GM19023 (cell line): ENCODE data around the gene WRNIP1.

Source experiments
- ATAC-seq: cut with Tn5 transposase; IDR thresholded peaks from one replicate; pipeline ENCODE4 v1.9.1; 2021; ENCODE audit warnings: mild to moderate bottlenecking, moderate library complexity; ENCODE audit not compliant: unreplicated experiment

WRNIP1 gene

DNA sequence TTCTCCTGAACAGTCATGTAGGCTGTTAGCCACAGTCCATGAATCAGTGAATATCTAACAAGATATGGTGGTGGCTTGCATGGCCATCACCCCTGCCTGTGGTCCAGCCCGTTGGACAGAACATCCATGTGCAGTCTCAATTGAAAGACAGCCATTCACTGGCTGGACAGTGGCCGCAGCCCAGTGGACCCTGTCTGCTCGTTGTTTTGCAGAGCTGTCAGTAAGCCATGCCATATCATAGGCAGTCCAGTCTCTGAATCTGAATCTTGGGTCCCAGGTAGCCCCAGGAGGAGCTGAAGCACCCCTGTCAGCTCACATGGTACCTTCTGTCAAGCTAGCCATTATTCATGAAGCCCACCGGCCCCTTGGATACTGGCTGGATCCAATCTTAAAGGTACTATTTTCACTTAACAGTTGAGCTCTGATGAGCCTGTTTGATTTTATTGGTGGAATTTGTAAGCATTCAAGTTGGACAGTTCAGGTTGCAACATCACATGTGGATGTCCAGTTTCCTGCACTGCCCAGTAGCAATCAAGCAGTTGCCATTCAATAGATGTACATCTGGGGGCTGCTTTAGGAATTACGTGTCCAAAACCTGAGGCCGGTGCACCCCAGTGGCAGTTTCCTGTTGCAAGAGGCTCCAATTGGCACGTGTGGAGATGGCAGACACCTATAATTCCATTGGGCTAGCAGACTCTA lies 38.7 kb downstream of the WRNIP1 start:
- ATAC-seq, result no peak

DNA sequence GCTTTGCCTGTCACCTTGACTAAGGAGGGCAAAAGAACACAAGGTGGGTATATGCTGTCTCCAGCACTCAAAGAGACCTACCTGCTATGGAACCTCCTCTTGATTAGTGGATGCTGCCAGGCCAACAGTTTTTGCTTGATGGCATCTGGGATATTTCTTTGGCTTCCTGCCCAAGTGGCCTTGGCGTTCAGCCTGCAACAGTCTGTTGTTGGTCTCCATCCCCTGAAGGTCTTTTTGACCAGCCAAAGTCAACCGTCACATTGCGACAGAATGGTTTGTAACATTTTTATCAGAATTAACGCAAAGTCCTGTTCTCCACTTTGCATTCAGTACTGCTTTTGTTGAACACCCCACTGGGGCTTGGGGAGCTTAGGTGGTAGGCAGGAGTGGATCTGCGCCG lies 39.3 kb downstream of the WRNIP1 start:
- ATAC-seq, result no peak

DNA sequence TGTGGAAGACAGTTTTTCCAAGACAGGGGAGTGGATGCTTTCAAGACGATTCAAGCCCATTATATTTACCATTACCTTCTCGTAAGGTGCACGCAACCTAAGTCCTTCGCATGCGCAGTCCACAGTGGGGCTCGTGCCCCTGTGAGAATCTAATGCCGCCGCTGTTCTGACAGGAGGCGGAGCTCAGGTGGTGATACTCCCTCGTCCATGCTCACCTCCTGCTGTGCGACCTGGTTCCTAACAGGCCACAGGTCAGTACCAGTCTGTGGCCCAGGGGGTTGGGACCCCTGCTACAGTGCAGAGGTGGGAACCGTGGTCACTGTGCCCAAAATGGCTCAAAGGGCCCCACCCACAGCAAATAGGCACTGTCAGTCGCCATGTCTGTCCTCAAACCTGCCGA lies 39.8 kb downstream of the WRNIP1 start:
- ATAC-seq, result no peak

DNA sequence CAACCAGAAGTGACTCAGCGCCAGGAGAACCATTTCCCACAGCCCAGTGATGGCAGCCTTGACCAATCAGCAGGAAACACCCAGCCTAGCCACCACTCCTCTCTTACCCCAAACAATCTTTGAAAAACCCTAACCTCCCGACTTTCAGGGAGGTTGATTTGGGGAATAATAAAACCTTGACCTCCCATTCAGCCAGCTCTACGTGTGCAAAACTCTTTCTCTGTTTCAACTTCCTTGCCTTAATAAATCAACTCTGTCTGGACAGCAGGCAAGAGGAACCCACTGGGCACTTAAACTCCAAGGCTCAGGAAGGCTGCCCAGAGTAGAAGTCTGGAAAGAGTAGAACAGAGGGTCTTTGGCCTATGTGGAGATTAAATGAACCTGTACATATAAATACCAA lies 41.5 kb downstream of the WRNIP1 start:
- ATAC-seq, result no peak

DNA sequence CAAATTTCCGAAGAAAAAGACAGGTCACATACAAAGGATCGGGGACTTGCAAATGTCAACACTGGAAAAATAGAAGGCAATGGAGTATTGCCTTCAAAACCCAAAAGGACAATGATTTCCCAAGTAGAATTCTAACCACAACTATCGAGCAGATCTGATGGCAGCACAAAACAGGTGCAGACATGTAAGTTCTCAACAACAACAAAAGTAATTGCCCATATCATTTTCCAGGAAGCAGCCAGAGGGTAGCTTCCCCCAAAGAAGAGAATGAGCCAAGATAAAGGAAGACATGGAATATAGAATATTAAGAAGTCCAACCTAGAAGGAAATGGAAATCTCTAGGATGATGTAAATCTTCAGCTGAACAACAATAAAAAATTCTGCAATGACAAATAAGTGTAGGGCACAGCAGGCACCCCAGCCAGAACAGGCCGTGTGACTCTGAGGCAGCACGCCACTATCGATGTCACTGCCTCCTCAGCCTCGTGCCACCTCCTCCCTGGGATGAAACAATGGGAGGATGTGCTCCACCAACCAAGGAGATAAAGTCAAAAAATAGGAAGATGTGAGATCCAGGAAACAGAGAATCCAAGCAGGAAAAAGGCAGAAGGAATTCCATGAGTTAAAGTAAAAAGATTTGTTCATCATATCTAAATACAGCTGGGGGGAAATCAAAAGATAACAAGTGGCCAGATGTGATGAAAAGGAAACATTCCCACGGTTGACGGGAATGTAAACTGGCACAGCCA lies 42.3 kb downstream of the WRNIP1 start:
- no peak for ATAC-seq

DNA sequence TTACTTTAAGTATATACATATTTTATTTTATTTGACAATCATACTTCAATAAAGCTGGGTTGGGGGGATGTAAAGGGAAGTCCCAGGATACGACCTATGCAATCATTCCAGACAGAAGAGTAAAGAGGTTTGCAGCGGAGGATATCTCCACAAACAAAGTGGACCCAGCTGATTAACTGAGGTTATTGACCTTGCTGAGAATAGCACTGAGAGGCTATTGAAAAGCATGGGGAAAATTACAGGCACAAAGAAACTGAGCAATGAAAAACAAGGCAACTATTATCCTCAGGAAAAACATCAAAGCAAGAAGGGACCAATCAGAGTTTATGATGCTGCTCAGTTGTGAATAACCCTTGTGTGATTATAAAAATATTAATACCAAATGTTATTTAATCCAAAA lies 43.8 kb downstream of the WRNIP1 start:
- ATAC-seq, result no peak

DNA sequence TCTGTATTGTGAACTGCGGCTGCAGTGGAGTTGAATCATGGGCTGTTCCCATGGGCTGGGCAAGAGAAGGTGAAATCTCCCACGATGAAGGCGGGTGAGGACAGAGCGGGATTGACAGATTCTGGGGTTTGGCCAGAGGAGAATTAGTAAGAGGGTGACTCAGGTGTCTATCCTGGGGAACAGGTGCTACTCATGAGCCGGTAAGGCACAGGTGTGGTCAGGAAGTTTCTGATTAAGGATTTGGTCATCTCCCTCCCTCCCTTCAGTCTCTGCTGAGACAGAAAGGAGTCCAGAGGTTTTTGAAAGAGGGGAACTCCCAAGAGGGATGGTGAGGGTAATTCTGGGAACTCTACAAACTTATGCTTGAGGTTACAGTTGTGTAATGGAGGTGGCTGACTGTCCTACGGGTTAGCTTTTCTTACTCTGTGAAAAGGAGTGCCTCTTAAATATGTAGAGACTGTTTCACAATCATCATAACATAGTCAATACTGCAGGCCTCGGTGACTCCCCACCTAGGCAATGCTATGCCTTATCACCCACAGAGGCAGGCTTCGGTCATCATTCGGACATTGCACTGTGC lies 45.0 kb downstream of the WRNIP1 start:
- ATAC-seq, result no peak

DNA sequence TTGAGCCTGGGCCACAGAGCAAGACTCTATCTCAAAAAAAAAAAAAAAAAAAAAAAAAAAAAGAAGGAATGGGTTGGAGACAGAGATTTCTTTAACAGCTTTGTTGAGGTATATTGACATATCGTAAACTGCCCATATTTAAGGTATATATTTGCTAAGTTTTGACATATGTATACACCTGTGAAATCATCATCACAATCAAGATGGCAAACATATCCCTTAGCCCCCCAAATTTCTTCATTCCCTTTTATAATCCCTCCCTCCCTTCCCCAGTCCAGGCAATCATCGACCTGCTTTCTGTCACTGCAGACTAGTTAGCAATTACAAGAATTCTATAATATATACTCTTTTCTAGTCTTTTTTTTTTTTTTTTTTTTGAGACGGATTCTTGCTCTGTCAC lies 47.5 kb downstream of the WRNIP1 start:
- no peak for ATAC-seq

DNA sequence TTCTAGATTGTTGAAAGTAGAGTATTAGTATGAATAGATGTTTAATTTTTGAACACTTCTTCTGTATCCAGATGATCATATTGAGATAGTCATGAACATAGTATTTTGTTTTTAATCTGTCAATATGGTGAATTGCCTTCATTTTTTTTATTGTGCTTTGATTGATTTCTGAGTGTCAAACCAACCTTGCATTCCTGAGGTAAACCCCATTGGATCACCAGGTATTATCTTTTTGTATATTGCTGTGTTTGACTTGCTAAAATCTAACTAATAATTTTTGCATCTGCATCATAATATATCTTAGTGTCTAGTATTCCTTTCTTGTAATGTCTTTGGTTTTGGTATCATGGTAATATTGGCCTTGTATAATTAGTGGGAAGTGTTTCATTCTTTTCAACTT lies 51.0 kb downstream of the WRNIP1 start:
- no peak for ATAC-seq

DNA sequence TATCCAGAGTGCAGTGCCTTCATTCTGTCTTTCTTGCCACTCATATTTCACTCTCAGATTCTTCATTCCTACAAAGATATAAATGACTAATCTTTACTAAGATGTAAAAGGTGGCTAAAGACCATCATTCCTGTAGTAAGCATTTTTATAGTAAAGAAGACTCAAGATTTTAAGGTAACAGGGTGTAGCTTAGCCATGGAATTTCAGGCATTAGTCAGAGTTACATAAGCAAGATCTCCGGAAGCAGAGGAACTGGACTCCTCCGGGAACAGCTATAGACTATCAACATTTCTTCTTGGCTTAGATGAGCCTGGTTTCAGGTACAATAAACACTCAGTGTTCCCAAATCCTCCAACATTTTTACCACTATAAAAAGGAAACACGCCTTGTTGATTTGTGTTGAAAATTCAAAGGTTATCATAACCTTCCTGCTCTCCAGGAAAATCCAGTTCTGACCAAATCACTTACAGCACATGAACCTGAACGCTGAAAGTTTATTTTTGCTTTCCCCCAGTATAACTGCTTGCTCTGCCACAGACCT lies 52.8 kb downstream of the WRNIP1 start:
- no peak for ATAC-seq

DNA sequence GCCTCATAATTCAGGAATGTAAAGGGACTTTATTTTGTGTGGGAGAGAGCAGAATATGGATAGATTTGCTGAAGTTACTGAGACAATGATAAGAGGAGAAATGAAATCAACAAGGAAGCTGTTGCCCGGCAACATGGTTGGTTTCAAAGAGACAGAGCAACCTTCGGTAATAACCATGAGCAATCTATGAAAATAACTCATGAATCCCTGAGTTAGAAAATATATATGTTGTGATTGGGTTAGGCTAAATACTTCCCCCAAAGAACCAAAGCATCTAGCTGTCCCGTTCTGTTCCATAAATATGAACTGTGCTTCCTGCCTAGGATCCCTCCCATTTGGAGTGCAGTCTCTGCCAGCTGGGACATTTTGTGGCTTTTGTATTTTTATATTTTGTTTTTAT lies 53.4 kb downstream of the WRNIP1 start:
- no peak for ATAC-seq

DNA sequence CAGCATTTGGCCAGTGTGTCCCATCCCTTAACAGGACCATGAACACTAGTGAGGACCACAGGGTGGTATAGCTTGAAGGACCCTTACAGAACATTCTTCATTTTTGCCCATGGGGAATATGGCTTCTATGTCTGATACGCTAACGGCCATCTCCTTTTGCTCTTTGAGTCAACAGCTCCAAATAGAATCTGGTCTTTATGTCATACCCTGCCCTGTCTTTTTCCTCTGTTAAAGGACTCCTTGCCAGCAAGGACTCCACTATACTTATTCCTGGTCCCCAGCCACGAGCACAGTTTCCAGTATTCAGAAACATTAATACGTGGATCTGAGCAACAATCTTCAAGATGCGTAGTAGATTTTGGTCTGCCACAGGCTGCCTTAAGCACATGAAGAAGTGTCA lies 53.9 kb downstream of the WRNIP1 start:
- no peak for ATAC-seq

DNA sequence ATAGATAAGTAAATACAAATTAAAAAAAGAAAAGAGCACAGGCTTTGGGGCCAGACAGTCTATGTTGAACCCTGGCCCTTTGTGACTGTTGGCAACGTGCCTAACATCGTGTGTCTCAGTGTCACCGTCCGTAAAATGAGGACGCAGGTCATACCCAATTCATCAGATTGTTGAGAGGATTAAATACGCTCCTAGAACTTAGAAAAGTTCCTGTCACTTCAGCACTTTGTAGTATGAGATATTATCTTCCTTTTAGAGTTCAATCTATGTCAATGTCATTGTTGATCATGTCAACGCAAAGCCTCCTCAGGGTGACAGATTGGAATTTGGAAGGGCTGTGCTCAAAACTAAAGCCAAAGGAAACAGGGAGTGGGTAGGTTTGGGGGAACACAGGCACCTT lies 54.8 kb downstream of the WRNIP1 start:
- no peak for ATAC-seq

DNA sequence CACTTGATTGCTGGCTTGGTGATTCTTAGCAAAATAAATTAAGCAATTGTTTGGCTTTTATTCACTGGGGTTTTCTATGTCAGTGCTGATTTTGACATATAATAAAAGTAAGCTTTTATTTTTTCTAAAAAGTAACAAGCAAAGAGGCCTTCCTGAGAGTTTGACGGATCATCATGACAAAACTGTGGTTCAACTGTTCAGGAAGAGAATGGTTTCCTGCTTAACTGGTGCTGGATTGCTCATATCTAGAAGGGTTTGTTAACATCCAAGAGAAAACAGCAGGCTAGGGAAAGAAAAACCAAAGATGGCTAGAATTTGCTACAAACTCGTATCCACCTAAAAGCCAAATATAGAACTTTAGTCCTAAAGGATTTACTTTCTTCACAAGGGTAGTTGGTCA lies 55.2 kb downstream of the WRNIP1 start:
- no peak for ATAC-seq

DNA sequence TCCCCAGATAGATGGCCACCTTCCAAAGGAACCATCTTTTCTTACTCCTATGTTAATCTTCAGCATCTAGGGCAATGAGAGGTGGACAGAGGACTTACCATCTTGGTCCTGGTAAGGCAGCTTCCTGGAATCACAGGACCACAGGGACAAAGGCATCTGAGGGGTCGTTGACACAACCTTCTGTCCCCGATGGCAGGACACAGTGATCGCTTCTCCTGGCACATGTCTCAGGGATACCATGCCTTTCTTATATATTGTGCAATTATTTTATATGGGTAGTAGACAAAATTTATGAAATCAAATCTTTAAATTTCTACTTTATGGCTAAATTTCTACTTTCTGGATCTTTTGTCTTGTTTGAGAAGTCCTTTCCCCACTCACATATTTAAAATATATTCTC lies 56.4 kb downstream of the WRNIP1 start:
- no peak for ATAC-seq

DNA sequence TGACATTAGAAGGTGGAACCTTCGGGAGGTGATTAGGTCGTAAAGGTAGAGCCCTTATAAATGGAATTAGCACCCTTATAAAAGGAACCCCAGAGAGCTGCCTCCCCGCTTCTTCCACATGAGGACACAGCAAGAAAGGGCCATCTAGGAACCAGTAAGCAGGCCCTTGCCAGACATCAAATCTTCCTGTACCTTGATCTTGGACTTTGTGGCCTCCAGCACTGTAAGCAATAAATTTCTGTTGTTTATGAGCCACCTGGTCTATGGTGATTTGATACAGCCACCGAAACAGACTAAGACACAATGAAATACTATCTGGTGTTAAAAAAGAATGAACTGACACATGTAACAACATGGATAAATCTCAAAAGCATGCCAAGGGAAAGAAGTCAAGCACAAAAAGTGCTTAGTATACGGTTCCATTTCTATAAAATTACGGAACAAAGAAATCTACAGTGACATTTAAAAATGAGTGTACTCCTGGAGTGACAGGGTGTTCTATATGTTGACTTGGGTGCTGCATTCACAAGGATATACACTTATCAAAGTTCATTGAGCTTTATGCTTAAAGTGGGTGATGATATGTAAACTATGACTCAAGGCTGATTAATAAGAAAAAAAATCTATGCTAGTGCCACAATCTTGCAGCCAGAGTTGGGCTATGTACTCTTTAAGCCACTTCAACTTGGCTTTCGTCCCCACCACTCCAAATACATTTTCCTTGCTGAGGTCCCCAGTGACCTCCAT lies 58.1 kb downstream of the WRNIP1 start:
- no peak for ATAC-seq

DNA sequence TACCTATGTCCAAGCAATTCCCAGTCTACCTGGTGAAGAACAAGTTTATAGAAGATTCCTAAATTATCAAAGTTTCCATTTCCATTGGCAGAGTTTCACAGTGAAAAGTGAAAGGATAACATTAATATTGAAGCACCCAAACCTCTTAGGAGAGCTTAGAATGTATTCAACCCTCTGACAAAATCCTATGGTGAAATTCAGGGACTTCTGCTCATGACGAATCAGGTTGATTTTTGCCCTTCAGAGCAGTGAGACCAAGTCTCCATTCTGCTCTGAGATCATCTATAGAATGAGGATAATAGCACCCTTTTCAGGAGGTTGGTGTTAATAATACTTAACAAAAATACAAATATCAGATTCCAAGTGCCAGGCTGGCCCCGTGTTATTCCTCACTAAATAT lies 60.9 kb downstream of the WRNIP1 start:
- no peak for ATAC-seq

DNA sequence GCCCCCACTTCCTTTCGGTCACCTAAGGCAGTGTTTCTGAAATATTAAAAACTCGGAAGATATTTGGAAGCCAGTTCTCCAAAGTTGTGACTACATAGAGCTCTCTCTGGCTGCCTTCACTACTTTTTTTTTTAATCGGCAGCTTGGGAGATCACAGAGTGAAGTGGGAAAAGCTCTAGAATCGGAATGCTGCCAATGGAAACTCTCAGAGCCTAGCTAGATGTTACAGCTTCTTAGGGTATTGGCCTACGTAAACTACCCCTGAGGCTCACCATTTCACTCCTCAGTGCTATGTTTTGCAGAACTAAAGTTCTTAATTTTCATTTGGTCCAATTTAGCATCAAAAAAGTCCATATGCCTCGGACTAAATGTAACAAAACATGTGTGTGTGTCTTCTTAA lies 61.9 kb downstream of the WRNIP1 start:
- ATAC-seq, result no peak

DNA sequence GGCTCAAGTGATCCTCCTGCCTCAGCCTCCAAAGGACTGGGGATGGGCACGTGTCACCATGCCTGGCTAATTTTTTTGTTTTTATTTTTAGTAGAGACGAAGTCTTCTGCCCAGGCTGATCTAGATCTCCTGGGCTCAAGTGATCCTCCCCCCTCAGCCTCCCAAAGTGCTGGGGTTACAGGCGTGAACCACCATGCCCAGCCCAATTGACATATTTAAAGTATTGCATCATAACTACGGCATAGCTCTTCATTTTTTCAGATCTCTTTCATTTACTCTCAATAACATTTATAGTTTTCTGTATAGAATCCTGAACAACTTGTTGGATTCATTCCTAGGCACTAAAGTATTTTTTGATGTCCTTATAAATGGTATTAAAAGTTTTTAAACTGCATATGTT lies 63.4 kb downstream of the WRNIP1 start:
- ATAC-seq, result no peak

DNA sequence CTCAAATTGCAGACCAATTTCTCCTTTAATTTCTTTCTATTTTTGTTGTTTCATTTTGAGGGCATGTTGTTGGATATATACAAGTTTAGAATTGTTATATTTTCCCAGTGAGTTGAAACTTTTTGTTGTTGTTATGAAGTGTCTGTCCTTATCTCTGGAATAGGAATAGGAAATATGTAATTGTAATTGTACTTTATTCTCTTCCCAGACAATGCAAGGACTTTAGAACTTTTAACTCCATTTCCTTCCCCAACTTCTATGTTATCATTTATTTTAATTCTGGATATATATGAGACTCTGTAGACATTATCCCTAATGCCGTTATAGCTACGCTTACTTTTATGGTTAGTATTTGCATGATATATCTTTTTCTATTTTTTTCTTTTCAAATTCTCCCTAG lies 64.1 kb downstream of the WRNIP1 start:
- ATAC-seq, result no peak

DNA sequence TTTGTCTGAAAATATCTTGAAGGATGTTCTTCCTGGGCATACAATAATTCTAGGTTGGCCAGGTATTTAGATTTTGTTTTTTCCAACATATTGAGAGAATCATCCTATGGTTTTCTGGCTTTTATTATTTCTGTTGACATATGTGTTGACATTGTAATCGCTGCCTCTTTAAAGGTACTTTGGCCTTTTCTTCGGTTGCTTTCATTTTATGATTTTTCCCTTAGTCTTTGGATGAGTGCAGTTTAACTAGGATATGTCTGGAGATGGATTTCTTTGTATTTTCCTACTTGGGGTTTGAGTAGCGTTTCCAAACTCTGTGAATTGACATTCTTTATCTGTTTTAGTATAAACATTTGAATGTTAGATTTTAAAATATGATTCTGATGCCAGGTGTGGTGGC lies 65.0 kb downstream of the WRNIP1 start:
- ATAC-seq, result no peak
